ENCODE data around the gene FYN.

Gene FYN

GRCh38 chr6:111812060-111813038 lies 60.9 kb downstream of the FYN start:
- TF ChIP-seq, protein P1, sequence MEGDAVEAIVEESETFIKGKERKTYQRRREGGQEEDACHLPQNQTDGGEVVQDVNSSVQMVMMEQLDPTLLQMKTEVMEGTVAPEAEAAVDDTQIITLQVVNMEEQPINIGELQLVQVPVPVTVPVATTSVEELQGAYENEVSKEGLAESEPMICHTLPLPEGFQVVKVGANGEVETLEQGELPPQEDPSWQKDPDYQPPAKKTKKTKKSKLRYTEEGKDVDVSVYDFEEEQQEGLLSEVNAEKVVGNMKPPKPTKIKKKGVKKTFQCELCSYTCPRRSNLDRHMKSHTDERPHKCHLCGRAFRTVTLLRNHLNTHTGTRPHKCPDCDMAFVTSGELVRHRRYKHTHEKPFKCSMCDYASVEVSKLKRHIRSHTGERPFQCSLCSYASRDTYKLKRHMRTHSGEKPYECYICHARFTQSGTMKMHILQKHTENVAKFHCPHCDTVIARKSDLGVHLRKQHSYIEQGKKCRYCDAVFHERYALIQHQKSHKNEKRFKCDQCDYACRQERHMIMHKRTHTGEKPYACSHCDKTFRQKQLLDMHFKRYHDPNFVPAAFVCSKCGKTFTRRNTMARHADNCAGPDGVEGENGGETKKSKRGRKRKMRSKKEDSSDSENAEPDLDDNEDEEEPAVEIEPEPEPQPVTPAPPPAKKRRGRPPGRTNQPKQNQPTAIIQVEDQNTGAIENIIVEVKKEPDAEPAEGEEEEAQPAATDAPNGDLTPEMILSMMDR (IDR thresholded peaks at IDR 0.05; ENCODE audit: low read depth, low read length), result no peak
- DNase-seq (ENCODE audit: low read depth in 2 of 2), result peak; percentile 23 to 66
- H3K4me3 ChIP-seq (replicated peaks in 1 of 2; ENCODE audit: low read depth in 2 of 2, low read length in 2 of 2), result no peak overlapping the region

GRCh38 chr6:111810294-111811131 lies 62.7 kb downstream of the FYN start:
- no peak for DNase-seq (ENCODE audit: low read depth in 2 of 2)
- H3K4me3 ChIP-seq (replicated peaks in 1 of 2; ENCODE audit: low read depth in 2 of 2, low read length in 2 of 2), result no peak overlapping the region
- TF ChIP-seq, protein P1 (IDR thresholded peaks at IDR 0.05; ENCODE audit: low read depth, low read length), result no peak

DNA sequence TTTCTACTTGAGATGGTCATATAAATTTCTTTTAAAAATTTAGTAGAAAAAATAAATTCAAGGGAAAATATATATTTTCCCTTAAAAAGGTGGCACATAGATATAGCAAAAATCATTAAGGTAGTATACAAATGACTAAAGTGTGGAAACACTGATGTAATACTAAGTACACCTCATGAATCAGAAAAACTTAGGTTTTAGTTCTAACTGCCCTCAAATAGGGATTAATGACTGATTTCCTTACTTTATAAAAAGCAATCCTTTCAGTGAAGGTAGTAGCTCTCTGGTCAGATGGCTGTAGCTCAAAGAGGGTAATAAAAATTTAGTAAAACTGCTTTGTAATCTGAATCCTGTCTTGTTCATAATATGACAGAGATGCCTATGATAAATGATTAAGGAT lies 63.5 kb downstream of the FYN start:
- DNase-seq (ENCODE audit: low read depth in 2 of 2), result no peak
- TF ChIP-seq, protein P1 (IDR thresholded peaks at IDR 0.05; ENCODE audit: low read depth, low read length), result no peak
- no peak overlapping the region for H3K4me3 ChIP-seq (replicated peaks in 1 of 2; ENCODE audit: low read depth in 2 of 2, low read length in 2 of 2)

DNA sequence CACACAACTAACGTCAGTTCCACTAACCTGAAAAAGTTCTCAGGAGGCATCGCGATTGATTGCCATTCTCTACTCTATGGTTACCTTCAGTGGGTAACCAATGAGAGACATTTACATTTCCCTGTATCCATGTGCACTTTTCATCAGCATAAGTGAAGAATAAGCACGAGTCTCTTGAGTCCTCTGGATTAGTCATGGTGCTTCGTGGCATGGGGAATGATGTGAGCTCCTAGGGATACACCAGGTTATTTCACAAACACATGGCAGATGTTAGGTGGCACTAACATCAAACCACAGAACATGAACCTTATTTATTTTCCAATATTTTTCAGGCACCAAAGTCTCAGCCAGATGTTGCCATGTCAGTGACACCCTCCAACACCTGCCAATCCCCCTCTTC lies 64.0 kb downstream of the FYN start:
- H3K4me3 ChIP-seq (replicated peaks in 1 of 2; ENCODE audit: low read depth in 2 of 2, low read length in 2 of 2), result no peak overlapping the region
- peak in 1 of 2 donors; percentile 46 for DNase-seq (ENCODE audit: low read depth in 2 of 2)
- TF ChIP-seq, protein P1 (IDR thresholded peaks at IDR 0.05; ENCODE audit: low read depth, low read length), result no peak

DNA sequence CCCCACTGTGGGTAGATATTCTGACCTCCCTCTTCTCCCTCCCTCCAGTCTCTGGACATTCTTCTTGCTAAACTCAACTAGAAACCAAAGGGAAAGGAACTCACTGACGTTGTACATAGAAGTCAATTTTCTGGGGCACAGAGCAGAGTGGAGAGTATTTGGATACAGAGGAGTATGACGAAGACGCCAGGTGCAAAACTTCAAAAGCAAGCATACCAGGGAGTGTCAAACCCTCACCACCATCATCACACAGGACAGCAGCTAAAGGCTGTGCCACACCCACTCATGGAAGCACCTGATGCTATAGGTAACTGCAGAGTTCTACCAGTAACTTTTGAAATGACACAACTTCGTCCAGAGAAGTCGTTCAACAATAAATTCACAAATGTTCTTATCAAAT lies 64.8 kb downstream of the FYN start:
- no peak for DNase-seq (ENCODE audit: low read depth in 2 of 2)
- TF ChIP-seq, protein P1 (IDR thresholded peaks at IDR 0.05; ENCODE audit: low read depth, low read length), result no peak
- no peak overlapping the region for H3K4me3 ChIP-seq (replicated peaks in 1 of 2; ENCODE audit: low read depth in 2 of 2, low read length in 2 of 2)

DNA sequence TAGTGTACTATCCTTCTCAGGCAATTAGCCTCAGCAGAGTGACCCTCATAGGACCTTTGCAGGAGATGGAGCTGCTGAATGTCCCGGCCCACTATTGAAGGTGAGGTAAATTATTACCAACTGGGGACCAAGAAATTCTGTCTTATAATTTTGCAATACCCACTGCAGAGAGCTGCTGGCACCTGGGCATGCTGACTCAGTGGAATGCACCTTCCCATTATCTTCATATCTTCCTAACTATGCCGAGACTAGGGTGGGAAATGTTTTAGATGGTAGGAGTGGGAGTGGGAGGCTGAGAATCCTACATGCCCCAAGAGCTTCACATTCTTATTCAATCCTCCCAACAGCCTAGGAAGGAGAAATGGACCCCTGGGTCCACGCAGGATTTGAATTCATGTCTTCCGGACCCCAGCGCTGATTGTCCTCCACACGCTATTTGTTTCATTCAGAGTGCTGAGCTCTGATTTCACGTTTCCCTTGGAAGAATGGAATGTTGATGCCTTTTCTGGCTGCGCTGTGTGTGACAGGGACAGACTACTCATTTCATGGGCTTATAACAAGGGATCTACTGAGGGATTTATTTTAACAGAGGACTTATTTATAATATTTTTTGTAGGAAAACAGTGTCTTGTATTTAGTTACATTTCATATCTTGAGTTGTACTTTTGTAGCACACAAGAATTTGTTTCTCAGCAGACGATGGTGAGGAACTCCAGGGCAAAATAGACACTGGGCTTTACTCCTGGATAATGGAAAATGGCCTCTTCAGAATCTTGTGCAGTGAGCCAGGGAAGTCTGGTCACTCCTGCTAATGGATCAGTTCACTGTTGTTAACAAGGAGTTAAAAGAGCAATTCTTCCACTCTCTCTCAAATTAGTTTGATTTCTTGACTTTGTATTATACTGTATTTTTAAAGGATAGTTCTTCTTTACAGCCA lies 66.4 kb downstream of the FYN start:
- TF ChIP-seq, protein P1 (IDR thresholded peaks at IDR 0.05; ENCODE audit: low read depth, low read length), result no peak

More for the DNA sequence above, 66.4 kb downstream of the FYN start:
- no peak overlapping the region for H3K4me3 ChIP-seq (replicated peaks in 1 of 2; ENCODE audit: low read depth in 2 of 2, low read length in 2 of 2)
- no peak for DNase-seq (ENCODE audit: low read depth in 2 of 2)

Measured in cardiac fibroblast (primary cell).